Activated CD8-positive, alpha-beta memory T cell treated with anti-CD3 and anti-CD28 coated beads, Interleukin-2, amount 10 ng/mL, durations not matched to agents 7 days and 5 days (primary cell): ENCODE results near the gene EXD3. TPM values are rescaled to one million over a fixed set of nuclear protein-coding genes. Genes with fewer than 3 reads are reported as not detected.
"Not testable (repeated sequence)": the region's sequence is repeated elsewhere in the genome, so short reads cannot be mapped to it uniquely, and the experiment has no call there.

ENCODE experiments used
- ATAC-seq: fragments of 150-1000 bp; cut with Tn5 transposase; one replicate; pipeline ENCODE4 v1.10.0; 2021; ENCODE audit warnings: moderate library complexity
- CTCF ChIA-PET: fragments of 350-600 bp; sonication (Branson Sonifier 250); formaldehyde crosslinking; loops from one replicate; lab custom pipeline; 2021; ENCODE audit warnings: antibody characterized with exemption; lab: Charles Lee
- DNase-seq: peaks from one replicate; pipeline ENCODE4 v3.0.0-alpha.2; 2020
- H3K27ac Mint-ChIP-seq: one replicate; pipeline ENCODE4 v1.8.0; 2021; ENCODE audit warnings: mild to moderate bottlenecking, mixed read lengths
- H3K27me3 Mint-ChIP-seq: one replicate; pipeline ENCODE4 v1.8.0; 2021; ENCODE audit warnings: mixed read lengths
- H3K36me3 Mint-ChIP-seq: one replicate; pipeline ENCODE4 v1.8.0; 2021; ENCODE audit warnings: mild to moderate bottlenecking, mixed read lengths
- H3K4me1 Mint-ChIP-seq: one replicate; pipeline ENCODE4 v1.8.0; 2021; ENCODE audit warnings: mixed read lengths
- H3K4me3 Mint-ChIP-seq: one replicate; pipeline ENCODE4 v1.8.0; 2021; ENCODE audit warnings: mild to moderate bottlenecking, moderate library complexity, mixed read lengths
- H3K9me3 Mint-ChIP-seq: one replicate; pipeline ENCODE4 v1.8.0; 2022; ENCODE audit warnings: low read depth, mixed read lengths
- total RNA-seq, 2 experiments: library from RNA; stranded (reverse); gene quantifications; one replicate each; pipeline ENCODE4 v1.2.3, GENCODE V29; 2021

Gene EXD3
- total RNA-seq, 2 experiments from 2014 or later, result 9.2 to 19.8 TPM

GRCh38 chr9:137341227-137341626 is 81.7 kb downstream of the EXD3 start:
- Mint-ChIP-seq H3K36me3 (no peaks in the 10 kb centered on the region), H3K4me3 (no peak overlapping the region), H3K27me3 (no peaks in the 10 kb centered on the region), H3K9me3 (no peaks in the 10 kb centered on the region), H3K4me1 (no peaks in the 10 kb centered on the region), H3K27ac (no peak overlapping the region)
- CTCF ChIA-PET, result no interaction called here
- ATAC-seq (no peak), DNase-seq (no peak)

DNA sequence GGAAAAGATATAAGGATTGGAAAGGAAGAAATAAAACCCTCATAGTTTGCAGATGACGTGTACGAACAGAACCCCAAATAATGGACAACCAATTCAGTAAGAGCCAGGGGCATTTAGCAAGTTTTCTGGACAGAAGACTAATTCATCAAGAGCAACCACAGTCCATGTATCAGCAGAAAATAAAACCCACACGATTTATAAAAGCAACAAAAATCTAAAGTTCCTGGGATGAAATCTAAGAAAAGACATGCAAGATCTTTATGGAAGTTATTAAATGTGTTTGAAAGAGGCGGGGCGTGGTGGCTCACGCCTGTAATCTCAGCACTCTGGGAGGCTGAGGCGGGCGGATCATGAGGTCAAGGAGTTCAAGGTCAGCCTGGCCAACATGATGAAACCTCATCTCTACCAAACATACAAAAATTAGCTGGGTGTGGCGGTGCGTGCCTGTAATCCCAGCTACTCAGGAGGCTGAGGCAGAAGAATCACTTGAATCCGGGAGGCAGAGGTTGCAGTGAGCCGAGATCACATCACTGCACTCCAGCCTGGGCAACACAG is 83.0 kb downstream of the EXD3 start:
- H3K4me3 Mint-ChIP-seq, H3K9me3 Mint-ChIP-seq, H3K36me3 Mint-ChIP-seq, CTCF ChIA-PET, H3K27ac Mint-ChIP-seq, H3K4me1 Mint-ChIP-seq, H3K27me3 Mint-ChIP-seq, ATAC-seq, DNase-seq: not testable (repeated sequence)

- Mint-ChIP-seq H3K9me3 (no peaks in the 10 kb centered on the region), H3K27ac (no peak overlapping the region), H3K4me3 (no peak overlapping the region), H3K27me3 (no peaks in the 10 kb centered on the region), H3K36me3 (no peaks in the 10 kb centered on the region), H3K4me1 (no peaks in the 10 kb centered on the region)
- ATAC-seq (no peak), DNase-seq (no peak)
- CTCF ChIA-PET, result no interaction called here
Observed at GRCh38 chr9:137339045-137339907, 83.7 kb downstream of the EXD3 start.

DNA sequence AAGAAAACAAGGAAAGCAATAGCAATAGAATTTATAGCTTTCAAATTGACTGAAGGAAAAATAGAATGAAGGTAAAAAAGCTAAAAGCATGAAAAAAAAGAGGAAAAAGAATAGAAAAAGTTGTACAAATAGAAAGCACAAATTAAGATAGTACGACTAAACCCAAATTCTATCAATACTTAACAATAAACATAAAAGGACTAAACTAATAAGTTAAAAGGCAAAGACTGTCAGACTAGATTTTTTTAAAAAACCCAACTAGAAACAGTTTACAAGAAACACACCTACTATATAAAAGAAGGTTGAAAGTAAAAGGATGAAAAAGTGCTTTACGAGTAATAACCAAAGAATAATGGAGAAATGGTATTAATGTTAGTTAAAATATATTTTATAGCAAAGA is 86.2 kb downstream of the EXD3 start:
- Mint-ChIP-seq H3K4me3 (no peak overlapping the region), H3K27me3 (no peaks in the 10 kb centered on the region), H3K4me1 (no peaks in the 10 kb centered on the region), H3K27ac (no peak overlapping the region), H3K36me3 (no peaks in the 10 kb centered on the region), H3K9me3 (peaks cover 2% of the 10 kb centered on the region)
- DNase-seq (no peak), ATAC-seq (no peak)
- CTCF ChIA-PET, result no interaction called here

DNA sequence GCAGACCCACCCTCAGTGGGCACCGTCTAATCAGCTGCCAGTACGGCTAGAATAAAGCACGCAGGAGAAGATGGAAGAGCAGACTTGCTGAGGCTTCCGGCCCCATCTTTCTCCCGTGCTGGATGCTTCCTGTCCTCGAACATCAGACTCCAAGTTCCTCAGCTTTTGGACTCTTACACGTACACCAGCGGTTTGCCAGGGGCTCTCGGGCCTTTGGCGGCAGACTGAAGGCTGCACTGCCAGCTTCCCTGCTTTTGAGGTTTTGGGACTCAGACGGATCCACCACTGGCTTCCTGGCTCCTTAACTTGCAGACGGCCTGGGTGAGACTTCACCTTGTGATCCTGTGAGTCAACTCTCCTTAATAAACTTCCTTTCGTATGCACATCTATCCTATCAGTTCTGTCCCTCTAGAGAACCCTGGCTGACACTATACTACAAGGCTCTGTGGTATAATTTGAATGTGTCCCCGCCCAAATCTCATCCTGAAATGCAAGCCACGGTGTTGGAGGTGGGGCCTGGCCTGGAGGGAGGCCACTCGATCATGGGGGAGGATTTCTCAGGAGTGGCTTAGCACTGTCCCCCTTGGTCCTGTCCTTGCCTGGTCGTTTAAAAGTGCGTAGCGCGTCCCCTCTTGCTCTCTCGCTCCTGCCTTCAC is 89.8 kb downstream of the EXD3 start:
- peaks cover 4% of the 10 kb centered on the region for H3K9me3 Mint-ChIP-seq
- H3K36me3 Mint-ChIP-seq, result peaks cover 2% of the 10 kb centered on the region
- H3K4me3 Mint-ChIP-seq, result no peak overlapping the region
- no peaks in the 10 kb centered on the region for H3K27me3 Mint-ChIP-seq
- no peak overlapping the region for H3K27ac Mint-ChIP-seq
- H3K4me1 Mint-ChIP-seq, result no peaks in the 10 kb centered on the region
- no peak for DNase-seq
- CTCF ChIA-PET, result no interaction called here
- no peak for ATAC-seq

- Mint-ChIP-seq H3K27me3 (no peaks in the 10 kb centered on the region), H3K9me3 (peaks cover 7% of the 10 kb centered on the region), H3K4me1 (peaks cover under 1% of the 10 kb centered on the region), H3K4me3 (no peak overlapping the region), H3K27ac (no peak overlapping the region), H3K36me3 (peaks cover 2% of the 10 kb centered on the region)
- no peak for ATAC-seq
- CTCF ChIA-PET, result no interaction called here
- DNase-seq, result no peak
Observed at GRCh38 chr9:137331929-137332328, 91.0 kb downstream of the EXD3 start.

DNA sequence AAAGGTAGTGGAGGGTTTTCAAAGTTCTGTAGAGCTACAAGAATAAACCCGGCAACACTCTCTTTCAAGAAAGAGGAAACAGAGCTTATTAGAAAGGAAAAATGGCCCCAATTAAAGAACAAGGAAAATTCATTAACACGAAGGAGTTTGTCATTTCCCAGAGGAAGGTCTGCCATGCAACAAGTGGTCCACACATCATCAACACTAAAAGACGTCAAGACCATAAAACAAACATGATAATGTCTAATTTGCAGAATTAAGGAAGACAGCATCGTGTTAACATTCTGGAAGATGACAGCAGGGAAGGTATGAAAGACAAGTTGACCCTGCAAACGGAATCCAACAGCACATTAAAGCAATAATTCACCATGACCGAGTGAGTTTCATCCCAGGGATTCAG is 92.3 kb downstream of the EXD3 start:
- Mint-ChIP-seq H3K9me3 (peaks cover 12% of the 10 kb centered on the region), H3K36me3 (peaks cover 6% of the 10 kb centered on the region), H3K27ac (no peak overlapping the region), H3K4me1 (peaks cover 6% of the 10 kb centered on the region), H3K27me3 (peaks cover 5% of the 10 kb centered on the region), H3K4me3 (no peak overlapping the region)
- CTCF ChIA-PET, result no interaction called here
- ATAC-seq, result no peak
- no peak for DNase-seq

DNA sequence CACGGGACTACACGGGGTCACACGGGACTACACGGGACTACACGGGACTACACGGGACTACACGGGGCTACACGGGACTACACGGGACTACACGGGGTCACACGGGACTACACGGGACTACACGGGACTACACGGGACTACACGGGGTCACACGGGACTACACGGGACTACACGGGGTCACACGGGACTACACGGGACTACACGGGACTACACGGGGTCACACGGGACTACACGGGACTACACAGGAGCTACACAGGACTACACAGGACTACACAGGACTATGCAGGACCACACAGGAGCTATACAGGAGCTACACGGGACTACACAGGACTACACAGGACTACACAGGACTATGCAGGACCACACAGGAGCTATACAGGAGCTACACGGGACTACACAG is 93.4 kb downstream of the EXD3 start:
- H3K36me3 Mint-ChIP-seq, ATAC-seq, H3K27ac Mint-ChIP-seq, H3K27me3 Mint-ChIP-seq, H3K4me3 Mint-ChIP-seq, H3K4me1 Mint-ChIP-seq, DNase-seq, CTCF ChIA-PET: not testable (repeated sequence)
- peaks cover 12% of the 10 kb centered on the region for H3K9me3 Mint-ChIP-seq

DNA sequence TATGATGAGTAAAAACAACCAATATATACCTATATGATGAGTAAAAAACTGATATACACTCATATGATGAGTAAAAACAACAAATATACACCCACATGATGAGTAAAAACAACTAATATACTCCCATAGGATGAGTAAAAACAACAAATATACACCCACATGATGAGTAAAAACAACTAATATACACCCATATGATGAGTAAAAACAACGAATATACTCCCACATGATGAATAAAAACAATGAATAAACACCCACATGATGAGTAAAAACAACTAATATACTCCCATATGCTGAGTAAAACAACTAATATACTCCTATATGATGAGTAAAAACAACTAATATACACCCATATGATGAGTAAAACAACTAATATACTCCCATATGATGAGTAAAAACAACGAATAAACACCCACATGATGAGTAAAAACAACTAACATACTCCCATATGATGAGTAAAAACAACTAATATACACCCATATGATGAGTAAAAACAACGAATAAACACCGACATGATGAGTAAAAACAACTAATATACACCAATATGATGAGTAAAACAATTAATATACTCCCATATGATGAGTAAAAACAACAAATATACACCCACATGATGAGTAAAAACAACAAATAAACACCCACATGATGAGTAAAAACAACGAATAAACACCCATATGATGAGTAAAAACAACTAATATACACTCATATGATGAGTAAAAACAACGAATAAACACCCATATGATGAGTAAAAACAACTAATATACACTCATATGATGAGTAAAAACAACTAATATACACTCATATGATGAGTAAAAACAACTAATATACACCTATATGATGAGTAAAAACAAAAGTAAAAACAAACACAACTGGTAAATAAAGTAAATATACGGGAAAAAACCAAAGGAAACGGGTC is 95.1 kb downstream of the EXD3 start:
- Mint-ChIP-seq H3K9me3 (peaks cover 12% of the 10 kb centered on the region), H3K27ac (peak overlapping the region; percentile 69)
- H3K36me3 Mint-ChIP-seq, DNase-seq, H3K4me3 Mint-ChIP-seq, H3K27me3 Mint-ChIP-seq, H3K4me1 Mint-ChIP-seq, CTCF ChIA-PET, ATAC-seq: not testable (repeated sequence)

DNA sequence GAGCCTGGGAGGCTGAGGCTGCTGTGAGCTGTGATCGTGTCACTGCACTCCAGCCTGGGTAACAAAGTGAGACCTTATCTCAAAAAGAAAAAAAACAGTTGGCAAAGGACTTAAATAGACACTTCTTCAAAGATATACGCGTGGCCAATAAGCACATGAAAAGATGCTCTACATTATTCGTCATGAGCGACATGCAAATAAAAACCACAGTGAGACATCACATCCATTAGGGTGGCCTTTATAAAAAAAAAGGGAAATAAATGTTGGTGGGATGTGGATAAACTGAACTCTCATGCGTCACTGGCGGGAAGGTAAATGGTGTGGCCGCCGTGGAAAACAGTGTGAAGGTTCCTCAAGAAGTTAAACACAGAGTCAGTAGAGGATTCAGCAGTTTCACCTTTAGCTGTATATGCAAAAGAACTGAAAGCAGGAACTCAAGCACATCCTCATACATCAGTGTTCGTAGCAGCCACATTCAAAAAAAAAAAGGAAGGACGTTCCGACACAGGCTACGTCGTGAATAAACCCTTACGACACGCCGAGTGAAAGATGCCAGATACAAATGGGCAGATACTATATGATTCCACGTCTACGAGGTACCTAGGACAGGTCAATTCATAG is 96.4 kb downstream of the EXD3 start:
- Mint-ChIP-seq H3K4me3 (no peak overlapping the region), H3K27ac (no peak overlapping the region), H3K27me3 (peaks cover 7% of the 10 kb centered on the region), H3K36me3 (peaks cover 6% of the 10 kb centered on the region), H3K9me3 (peaks cover 10% of the 10 kb centered on the region), H3K4me1 (peaks cover 10% of the 10 kb centered on the region)
- DNase-seq (no peak), ATAC-seq (no peak)
- CTCF ChIA-PET, result no interaction called here

DNA sequence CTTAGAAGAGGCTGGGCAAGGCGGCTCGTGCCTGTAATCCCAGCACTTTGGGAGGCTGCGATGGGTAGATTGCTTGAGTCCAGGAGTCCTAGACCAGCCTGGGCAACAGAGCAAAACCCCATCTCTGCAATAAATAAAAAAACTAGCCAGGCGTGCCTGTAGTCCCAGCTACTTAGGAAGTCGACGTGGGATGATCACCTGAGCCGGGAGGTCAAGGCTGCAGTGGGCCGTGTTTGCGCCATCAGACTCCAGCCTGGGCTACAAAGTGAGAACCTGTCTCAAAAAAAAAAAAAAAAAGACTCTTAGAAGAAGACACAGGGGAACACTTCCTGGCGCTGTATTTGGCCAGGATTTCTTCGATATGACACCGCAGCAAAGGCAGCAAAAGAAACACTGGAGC is 97.2 kb downstream of the EXD3 start:
- CTCF ChIA-PET, result no interaction called here
- H3K36me3 Mint-ChIP-seq, result peaks cover 6% of the 10 kb centered on the region
- no peak for ATAC-seq
- no peak overlapping the region for H3K27ac Mint-ChIP-seq
- H3K4me1 Mint-ChIP-seq, result peaks cover 10% of the 10 kb centered on the region
- H3K9me3 Mint-ChIP-seq, result peaks cover 10% of the 10 kb centered on the region
- no peak for DNase-seq
- peaks cover 7% of the 10 kb centered on the region for H3K27me3 Mint-ChIP-seq
- no peak overlapping the region for H3K4me3 Mint-ChIP-seq

- H3K9me3 Mint-ChIP-seq, result peaks cover 10% of the 10 kb centered on the region
- peaks cover 17% of the 10 kb centered on the region for H3K4me1 Mint-ChIP-seq
- DNase-seq, result no peak
- CTCF ChIA-PET, result no interaction called here
- H3K27me3 Mint-ChIP-seq, result peaks cover 7% of the 10 kb centered on the region
- H3K4me3 Mint-ChIP-seq, result no peak overlapping the region
- H3K27ac Mint-ChIP-seq, result no peak overlapping the region
- ATAC-seq, result no peak
- H3K36me3 Mint-ChIP-seq, result peaks cover 6% of the 10 kb centered on the region
Observed at GRCh38 chr9:137325124-137325523, 97.8 kb downstream of the EXD3 start.
